Right lobe of liver (tissue), 4 donors: ENCODE results near the gene SHOC1.

Source experiments
- POLR2A ChIP-seq: fragments of 450-650 bp; IDR thresholded peaks from one replicate; pipeline ENCODE4 v1.6.1; 2017; ENCODE audit warnings: antibody characterized with exemption, mild to moderate bottlenecking
- TF ChIP-seq, protein P1 (sequence below), 4 donors: fragments of 200-600 bp in 3 of 4; fragments of 450-650 bp in 1 of 4; IDR thresholded peaks; one replicate each; pipeline versions ENCODE4 v1.5.1 to v1.8.0; 2016 to 2022; ENCODE audit warnings: antibody characterized with exemption in 4 of 4, mild to moderate bottlenecking in 2 of 4
- donor health status: DM: no; HTN: no; CAD: no.
- donor health status: DM: no; HTN: no; CAD: no.
- donor health status: DM: no; HTN: yes; CAD: no.

DNA sequence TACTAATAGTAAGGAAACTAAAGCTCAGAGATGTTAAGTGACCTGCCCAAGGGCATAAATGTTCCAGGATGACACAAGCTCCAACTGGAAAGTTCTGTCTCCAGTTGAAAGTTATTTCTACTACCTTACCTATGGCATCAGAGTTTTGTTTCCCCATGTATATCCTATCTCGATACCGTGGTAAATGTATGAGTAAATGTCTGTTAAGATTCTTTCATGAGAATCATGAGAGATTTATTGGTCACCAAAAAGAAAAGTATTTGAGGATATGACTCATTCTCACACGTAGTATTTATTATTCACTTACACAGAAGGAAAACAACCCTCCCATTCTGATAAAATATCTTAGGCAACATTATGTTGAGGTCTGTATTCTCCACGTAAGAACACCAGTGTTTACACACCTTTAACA, 11.1 kb upstream of the SHOC1 start:
- TF ChIP-seq, protein P1, sequence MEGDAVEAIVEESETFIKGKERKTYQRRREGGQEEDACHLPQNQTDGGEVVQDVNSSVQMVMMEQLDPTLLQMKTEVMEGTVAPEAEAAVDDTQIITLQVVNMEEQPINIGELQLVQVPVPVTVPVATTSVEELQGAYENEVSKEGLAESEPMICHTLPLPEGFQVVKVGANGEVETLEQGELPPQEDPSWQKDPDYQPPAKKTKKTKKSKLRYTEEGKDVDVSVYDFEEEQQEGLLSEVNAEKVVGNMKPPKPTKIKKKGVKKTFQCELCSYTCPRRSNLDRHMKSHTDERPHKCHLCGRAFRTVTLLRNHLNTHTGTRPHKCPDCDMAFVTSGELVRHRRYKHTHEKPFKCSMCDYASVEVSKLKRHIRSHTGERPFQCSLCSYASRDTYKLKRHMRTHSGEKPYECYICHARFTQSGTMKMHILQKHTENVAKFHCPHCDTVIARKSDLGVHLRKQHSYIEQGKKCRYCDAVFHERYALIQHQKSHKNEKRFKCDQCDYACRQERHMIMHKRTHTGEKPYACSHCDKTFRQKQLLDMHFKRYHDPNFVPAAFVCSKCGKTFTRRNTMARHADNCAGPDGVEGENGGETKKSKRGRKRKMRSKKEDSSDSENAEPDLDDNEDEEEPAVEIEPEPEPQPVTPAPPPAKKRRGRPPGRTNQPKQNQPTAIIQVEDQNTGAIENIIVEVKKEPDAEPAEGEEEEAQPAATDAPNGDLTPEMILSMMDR (IDR thresholded peaks at IDR 0.05): no peak
- TF ChIP-seq POLR2A: no peak
